ENCODE measurements around the gene MED16. TPM values are rescaled to one million over a fixed set of nuclear protein-coding genes. Genes with fewer than 3 reads are reported as not detected.
A peak's percentile ranks its signal among the peaks of the same experiment; 100 is the strongest.

The MED16 gene
- total and polyA plus RNA-seq, 2 of the 13 experiments (the other 11 are each of a cell fraction or from before 2014, with no cell fraction given), result 13.3 to 14.8 TPM

GRCh38 chr19:941292-942132, 48.5 kb upstream of the MED16 start (continued):
- TF ChIP-seq ZNF687 (CRISPR knock-in tag; IDR thresholded peaks at IDR 0.05) (peak; percentile 16; the same call in 1 of the 2 replicates), ZFP41 (CRISPR knock-in tag; IDR thresholded peaks at IDR 0.05; ENCODE audit: borderline replicate concordance) (no peak), ZNF589 (CRISPR knock-in tag; conservative IDR thresholded peaks at IDR 0.05) (no peak), LCORL (IDR thresholded peaks at IDR 0.05) (no peak), LCORL (CRISPR knock-in tag; IDR thresholded peaks at IDR 0.05) (no peak), RBM22 (optimal IDR thresholded peaks at IDR 0.05; ENCODE audit: low read length) (peak; percentile 24), ZNF264 (CRISPR knock-in tag; IDR thresholded peaks at IDR 0.05) (no peak)

- intact Hi-C loops (cut with micrococcal nuclease; ENCODE audit: unreplicated experiment) (no loop called here), in situ Hi-C loops (cut with HindIII; ENCODE audit: extremely low pct_ligation_motif_present, low pct_unique_long_range_greater_than_20kb) (no loop called here)
- ATAC-seq (no peak), FAIRE-seq (no peak), DNase-seq (ENCODE audit: low spot score) (no peak)
- Histone ChIP-seq H3K4me3 (replicated peaks in 1 of 3; ENCODE audit: insufficient read depth in 1 of 3, low read depth in 2 of 3, low read length in 3 of 3) (no peak overlapping the region), H3K9ac (ENCODE audit: insufficient read depth, low read depth, low read length) (no peak overlapping the region), H3K79me2 (ENCODE audit: insufficient read depth, low read length) (peaks cover 86% of the 10 kb centered on the region), H2AFZ (ENCODE audit: low read length) (no peak overlapping the region), H3K9me3 (ENCODE audit: low read length) (no peaks in the 10 kb centered on the region), H3K4me2 (ENCODE audit: low read depth, low read length) (no peak overlapping the region), H3K27me3 (ENCODE audit: control insufficient read depth in 1 of 2, insufficient read depth in 2 of 2, low read length in 2 of 2) (no peaks in the 10 kb centered on the region; a peak in 1 of 5 replicates), H4K20me1 (ENCODE audit: insufficient read depth, low read length) (peaks cover 75% of the 10 kb centered on the region; the same call in 1 of the 2 replicates), H3K4me1 (ENCODE audit: insufficient read depth, low read length) (peaks cover 50% of the 10 kb centered on the region), H3K36me3 (replicated peaks in 1 of 2; ENCODE audit: control insufficient read depth in 1 of 2, insufficient read depth in 2 of 2, low read length in 2 of 2) (peaks cover 26 to 80% of the 10 kb centered on the region in 2 experiments), H3K27ac (ENCODE audit: extremely low read length, insufficient read depth, low read length) (no peak overlapping the region)
- ChIA-PET CTCF (ENCODE audit: low intra/inter-chr PET ratio, low total read pairs) (no interaction called here), POLR2A (no interaction called here)
- no TSS peak for BruUV-seq (replicated peaks)
- 97% methylated on average over 41 of the region's 64 CpGs for WGBS (ENCODE audit: low lambda C conversion rate)
- TF ChIP-seq HNRNPL (IDR thresholded peaks at IDR 0.05; ENCODE audit: low read depth, low read length) (0 out of 2 replicates have a peak, but pooled peaks have one; percentile 49), AGO2 (optimal IDR thresholded peaks at IDR 0.05; ENCODE audit: low read depth, low read length) (peak; percentile 83), HOMEZ (CRISPR knock-in tag; IDR thresholded peaks at IDR 0.05; ENCODE audit: low read depth) (no peak), RBFOX2 (IDR thresholded peaks at IDR 0.05; ENCODE audit: low read depth, low read length) (peak; percentile 75)
Observed at GRCh38 chr19:940591-941291, 47.8 kb upstream of the MED16 start.
